ENCODE measurements around the gene ZNF341. TPM values are rescaled to one million over a fixed set of nuclear protein-coding genes. Genes with fewer than 3 reads are reported as not detected.

The ZNF341 gene
- polyA plus RNA-seq, 1 donor (not counting 4 experiments of a cell fraction or from before 2014, with no cell fraction given) = 1.7 TPM

DNA sequence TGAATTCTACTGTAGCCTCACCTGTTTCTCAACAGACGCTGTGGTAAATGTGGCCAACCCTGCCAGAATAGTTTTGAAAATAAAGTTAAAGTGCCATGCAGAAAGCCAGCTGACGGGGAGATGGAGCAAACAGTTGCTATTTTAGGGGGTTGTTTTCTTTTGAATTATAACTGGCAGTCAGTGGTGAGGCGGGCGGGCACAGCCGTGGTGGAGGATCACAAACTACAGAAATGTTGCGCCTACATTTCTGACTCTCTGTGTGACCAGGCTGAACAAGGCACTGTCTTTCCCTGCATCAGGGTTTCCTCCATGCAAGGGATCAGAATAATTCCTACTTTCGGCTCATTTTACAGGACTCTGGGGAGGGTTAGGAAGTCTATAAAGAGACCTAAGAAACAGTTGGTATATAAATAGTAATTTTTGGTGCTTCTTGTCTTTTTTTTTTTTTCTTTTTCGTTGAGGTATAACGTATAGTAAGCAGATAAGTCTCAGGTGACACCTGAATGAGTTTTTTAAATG lies 96.6 kb downstream of the ZNF341 start:
- Histone ChIP-seq H2AFZ (ENCODE audit: control insufficient read depth, low read length) (no peak overlapping the region), H3K4me1 (ENCODE audit: control insufficient read depth, extremely low read depth, insufficient read depth, low read length) (no peaks in the 10 kb centered on the region), H4K20me1 (ENCODE audit: control insufficient read depth, extremely low read depth, insufficient read depth, low read length) (peaks cover 18% of the 10 kb centered on the region), H3K27ac (ENCODE audit: control insufficient read depth, insufficient read depth, low read length) (no peak overlapping the region), H3K9me3 (ENCODE audit: control insufficient read depth, low read depth, low read length) (no peaks in the 10 kb centered on the region), H3K4me2 (ENCODE audit: control insufficient read depth, extremely low read depth, insufficient read depth, low read depth, low read length) (no peak overlapping the region), H3K79me2 (ENCODE audit: control insufficient read depth, insufficient read depth, low read length) (peaks cover 87% of the 10 kb centered on the region), H3K36me3 (ENCODE audit: control insufficient read depth in 2 of 2, extremely low read depth in 1 of 2, insufficient read depth in 2 of 2, low read length in 2 of 2) (peaks cover 2 to 4% of the 10 kb centered on the region in 2 experiments), H3K27me3 (ENCODE audit: control insufficient read depth, extremely low read depth, insufficient read depth, low read length) (no peaks in the 10 kb centered on the region), H3K9ac (ENCODE audit: control insufficient read depth, extremely low read depth, insufficient read depth, low read length) (no peak overlapping the region), H3K9me1 (ENCODE audit: control insufficient read depth, extremely low read depth, insufficient read depth, low read length) (peaks cover 14% of the 10 kb centered on the region), H3K4me3 (ENCODE audit: control insufficient read depth in 2 of 3, extremely low read depth in 1 of 3, insufficient read depth in 2 of 3, low read depth in 1 of 3, low read length in 3 of 3) (no peak overlapping the region)
- no peak for DNase-seq (ENCODE audit: low read depth, low spot score)
- no peak for FAIRE-seq
- dilution Hi-C loops (cut with MboI; ENCODE audit: extremely low pct_ligation_motif_present, low sequenced_read_pairs) = no loop called here
- TF ChIP-seq, protein P1, sequence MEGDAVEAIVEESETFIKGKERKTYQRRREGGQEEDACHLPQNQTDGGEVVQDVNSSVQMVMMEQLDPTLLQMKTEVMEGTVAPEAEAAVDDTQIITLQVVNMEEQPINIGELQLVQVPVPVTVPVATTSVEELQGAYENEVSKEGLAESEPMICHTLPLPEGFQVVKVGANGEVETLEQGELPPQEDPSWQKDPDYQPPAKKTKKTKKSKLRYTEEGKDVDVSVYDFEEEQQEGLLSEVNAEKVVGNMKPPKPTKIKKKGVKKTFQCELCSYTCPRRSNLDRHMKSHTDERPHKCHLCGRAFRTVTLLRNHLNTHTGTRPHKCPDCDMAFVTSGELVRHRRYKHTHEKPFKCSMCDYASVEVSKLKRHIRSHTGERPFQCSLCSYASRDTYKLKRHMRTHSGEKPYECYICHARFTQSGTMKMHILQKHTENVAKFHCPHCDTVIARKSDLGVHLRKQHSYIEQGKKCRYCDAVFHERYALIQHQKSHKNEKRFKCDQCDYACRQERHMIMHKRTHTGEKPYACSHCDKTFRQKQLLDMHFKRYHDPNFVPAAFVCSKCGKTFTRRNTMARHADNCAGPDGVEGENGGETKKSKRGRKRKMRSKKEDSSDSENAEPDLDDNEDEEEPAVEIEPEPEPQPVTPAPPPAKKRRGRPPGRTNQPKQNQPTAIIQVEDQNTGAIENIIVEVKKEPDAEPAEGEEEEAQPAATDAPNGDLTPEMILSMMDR (optimal IDR thresholded peaks at IDR 0.05 in 1 of 3, IDR thresholded peaks at IDR 0.05 in 1 of 3, conservative IDR thresholded peaks at IDR 0.05 in 1 of 3; ENCODE audit: extremely low read depth in 1 of 3, insufficient read depth in 2 of 3, low read length in 3 of 3) = no peak
- no peak for TF ChIP-seq EZH2 (IDR thresholded peaks at IDR 0.05; ENCODE audit: low read length)

DNA sequence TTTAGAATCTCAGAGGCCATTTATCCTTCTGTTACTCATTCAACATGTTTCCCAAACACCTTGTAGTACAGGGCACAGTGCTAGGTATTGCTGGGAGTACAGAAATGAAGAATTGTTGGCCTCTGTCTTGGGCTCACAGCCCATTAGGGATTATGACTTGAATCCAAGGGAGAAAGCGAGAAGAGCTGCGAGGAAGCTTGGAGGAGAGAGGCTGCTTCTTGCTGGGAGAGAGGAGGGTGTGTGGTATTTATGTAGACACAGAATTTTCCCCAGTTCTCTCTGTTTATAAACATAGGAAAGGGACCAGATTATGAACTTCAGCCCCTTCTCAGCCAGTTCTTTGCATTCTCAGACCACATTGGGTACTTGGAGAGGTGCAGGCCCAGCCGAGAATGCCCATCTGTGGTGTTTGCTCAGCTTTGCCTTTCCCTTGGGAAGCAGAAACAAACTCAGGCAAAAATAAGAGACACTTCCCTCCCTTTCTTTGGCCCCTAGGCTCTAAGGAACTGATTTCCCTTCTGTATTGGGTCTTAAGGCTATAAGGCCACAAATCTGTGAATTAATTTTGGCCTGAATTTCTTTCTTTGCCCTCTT lies 97.3 kb downstream of the ZNF341 start:
- Histone ChIP-seq H3K9ac (ENCODE audit: control insufficient read depth, extremely low read depth, insufficient read depth, low read length) (no peak overlapping the region), H3K4me3 (ENCODE audit: control insufficient read depth in 2 of 3, extremely low read depth in 1 of 3, insufficient read depth in 2 of 3, low read depth in 1 of 3, low read length in 3 of 3) (no peak overlapping the region), H4K20me1 (ENCODE audit: control insufficient read depth, extremely low read depth, insufficient read depth, low read length) (peaks cover 14% of the 10 kb centered on the region), H3K9me1 (ENCODE audit: control insufficient read depth, extremely low read depth, insufficient read depth, low read length) (peaks cover 13% of the 10 kb centered on the region), H3K4me1 (ENCODE audit: control insufficient read depth, extremely low read depth, insufficient read depth, low read length) (no peaks in the 10 kb centered on the region), H3K79me2 (ENCODE audit: control insufficient read depth, insufficient read depth, low read length) (peaks cover 85% of the 10 kb centered on the region), H3K9me3 (ENCODE audit: control insufficient read depth, low read depth, low read length) (no peaks in the 10 kb centered on the region), H3K36me3 (ENCODE audit: control insufficient read depth in 2 of 2, extremely low read depth in 1 of 2, insufficient read depth in 2 of 2, low read length in 2 of 2) (peaks cover 2 to 4% of the 10 kb centered on the region in 2 experiments), H3K27ac (ENCODE audit: control insufficient read depth, insufficient read depth, low read length) (no peak overlapping the region), H2AFZ (ENCODE audit: control insufficient read depth, low read length) (no peak overlapping the region), H3K4me2 (ENCODE audit: control insufficient read depth, extremely low read depth, insufficient read depth, low read depth, low read length) (no peak overlapping the region), H3K27me3 (ENCODE audit: control insufficient read depth, extremely low read depth, insufficient read depth, low read length) (no peaks in the 10 kb centered on the region)
- TF ChIP-seq, protein P1 (optimal IDR thresholded peaks at IDR 0.05 in 1 of 3, IDR thresholded peaks at IDR 0.05 in 1 of 3, conservative IDR thresholded peaks at IDR 0.05 in 1 of 3; ENCODE audit: extremely low read depth in 1 of 3, insufficient read depth in 2 of 3, low read length in 3 of 3) = no peak
- no peak for TF ChIP-seq EZH2 (IDR thresholded peaks at IDR 0.05; ENCODE audit: low read length)
- FAIRE-seq = no peak
- no peak for DNase-seq (ENCODE audit: low read depth, low spot score)
- dilution Hi-C loops (cut with MboI; ENCODE audit: extremely low pct_ligation_motif_present, low sequenced_read_pairs) = no loop called here

Measured in keratinocyte (primary cell).